ENCODE measurements around the gene LRTM1.

Gene LRTM1

GRCh38 chr3:54940971-54941370 is 13.1 kb upstream of the LRTM1 start:
- no peak for DNase-seq (ENCODE audit: low read depth, low spot score)

- no peak for DNase-seq (ENCODE audit: low read depth, low spot score)
These were observed 11.9 kb upstream of the LRTM1 start for GRCh38 chr3:54939557-54940300.

- no peak for DNase-seq (ENCODE audit: low read depth, low spot score)
These were observed 8.7 kb upstream of the LRTM1 start for GRCh38 chr3:54936561-54936960.

- DNase-seq (ENCODE audit: low read depth, low spot score), result no peak
These were observed 8.0 kb upstream of the LRTM1 start for GRCh38 chr3:54935869-54936268.

GRCh38 chr3:54932606-54933005 is 4.7 kb upstream of the LRTM1 start:
- DNase-seq (ENCODE audit: low read depth, low spot score), result no peak

GRCh38 chr3:54931182-54931581 is 3.3 kb upstream of the LRTM1 start:
- DNase-seq (ENCODE audit: low read depth, low spot score), result no peak

- no peak for DNase-seq (ENCODE audit: low read depth, low spot score)
These were observed 9.3 kb downstream of the LRTM1 start for GRCh38 chr3:54918516-54918915.

GRCh38 chr3:54917862-54918261 is 10.0 kb downstream of the LRTM1 start:
- no peak for DNase-seq (ENCODE audit: low read depth, low spot score)

GRCh38 chr3:54917174-54917573 is 10.7 kb downstream of the LRTM1 start:
- no peak for DNase-seq (ENCODE audit: low read depth, low spot score)

- no peak for DNase-seq (ENCODE audit: low read depth, low spot score)
These were observed 11.1 kb downstream of the LRTM1 start for GRCh38 chr3:54916732-54917131.

GRCh38 chr3:54915976-54916375 is 11.9 kb downstream of the LRTM1 start:
- no peak for DNase-seq (ENCODE audit: low read depth, low spot score)

GRCh38 chr3:54915181-54915580 is 12.7 kb downstream of the LRTM1 start:
- DNase-seq (ENCODE audit: low read depth, low spot score), result no peak

- DNase-seq (ENCODE audit: low read depth, low spot score), result no peak
These were observed 13.7 kb downstream of the LRTM1 start for GRCh38 chr3:54914180-54914579.

GRCh38 chr3:54909191-54909590 is 18.7 kb downstream of the LRTM1 start:
- DNase-seq (ENCODE audit: low read depth, low spot score), result no peak

- DNase-seq (ENCODE audit: low read depth, low spot score), result no peak
These were observed 21.1 kb downstream of the LRTM1 start for GRCh38 chr3:54906763-54907162.

- DNase-seq (ENCODE audit: low read depth, low spot score), result no peak
These were observed 21.9 kb downstream of the LRTM1 start for GRCh38 chr3:54905920-54906319.

- DNase-seq (ENCODE audit: low read depth, low spot score), result no peak
These were observed 22.5 kb downstream of the LRTM1 start for GRCh38 chr3:54905261-54905888.

- DNase-seq (ENCODE audit: low read depth, low spot score), result no peak
These were observed 25.8 kb downstream of the LRTM1 start for GRCh38 chr3:54901906-54902685.

- no peak for DNase-seq (ENCODE audit: low read depth, low spot score)
These were observed 26.8 kb downstream of the LRTM1 start for GRCh38 chr3:54900838-54901591.

- DNase-seq (ENCODE audit: low read depth, low spot score), result no peak
These were observed 28.6 kb downstream of the LRTM1 start for GRCh38 chr3:54899273-54899672.

- DNase-seq (ENCODE audit: low read depth, low spot score), result no peak
These were observed 30.7 kb downstream of the LRTM1 start for GRCh38 chr3:54897028-54897711.

Data from brain pericyte (primary cell).